Uterus (tissue), 2 donors: Measurements from ENCODE around the gene CCNE1.

Source experiments
- POLR2A ChIP-seq, 2 donors: fragments of 450-650 bp; IDR thresholded peaks; one replicate each; pipeline ENCODE4 v1.6.1; 2016; ENCODE audit warnings: antibody characterized with exemption in 2 of 2, mild to moderate bottlenecking in 1 of 2, moderate library complexity in 1 of 2
- TF ChIP-seq, protein P1 (sequence below), 4 experiments: fragments of 200-600 bp in 2 of 4; fragments of 450-650 bp in 2 of 4; sonication (generic) in 2 of 4; IDR thresholded peaks; one replicate each; pipeline ENCODE4 v1.5.1; 2016 to 2019; ENCODE audit warnings: antibody characterized with exemption in 4 of 4, mild to moderate bottlenecking in 2 of 4, moderate library complexity in 1 of 4

- TF ChIP-seq, protein P1, sequence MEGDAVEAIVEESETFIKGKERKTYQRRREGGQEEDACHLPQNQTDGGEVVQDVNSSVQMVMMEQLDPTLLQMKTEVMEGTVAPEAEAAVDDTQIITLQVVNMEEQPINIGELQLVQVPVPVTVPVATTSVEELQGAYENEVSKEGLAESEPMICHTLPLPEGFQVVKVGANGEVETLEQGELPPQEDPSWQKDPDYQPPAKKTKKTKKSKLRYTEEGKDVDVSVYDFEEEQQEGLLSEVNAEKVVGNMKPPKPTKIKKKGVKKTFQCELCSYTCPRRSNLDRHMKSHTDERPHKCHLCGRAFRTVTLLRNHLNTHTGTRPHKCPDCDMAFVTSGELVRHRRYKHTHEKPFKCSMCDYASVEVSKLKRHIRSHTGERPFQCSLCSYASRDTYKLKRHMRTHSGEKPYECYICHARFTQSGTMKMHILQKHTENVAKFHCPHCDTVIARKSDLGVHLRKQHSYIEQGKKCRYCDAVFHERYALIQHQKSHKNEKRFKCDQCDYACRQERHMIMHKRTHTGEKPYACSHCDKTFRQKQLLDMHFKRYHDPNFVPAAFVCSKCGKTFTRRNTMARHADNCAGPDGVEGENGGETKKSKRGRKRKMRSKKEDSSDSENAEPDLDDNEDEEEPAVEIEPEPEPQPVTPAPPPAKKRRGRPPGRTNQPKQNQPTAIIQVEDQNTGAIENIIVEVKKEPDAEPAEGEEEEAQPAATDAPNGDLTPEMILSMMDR (IDR thresholded peaks at IDR 0.05): no peak
- no peak for TF ChIP-seq POLR2A (IDR thresholded peaks at IDR 0.05)
Measured at GRCh38 chr19:29766100-29766499, 45.7 kb upstream of the CCNE1 start.
